C4-2B (cell line): Measurements from ENCODE around the gene ISLR2.

ENCODE experiments used
- CTCF ChIP-seq: fragments of 450-650 bp; conservative IDR thresholded peaks from 2 replicates; pipeline ENCODE4 v1.5.1; 2017; ENCODE audit warnings: mild to moderate bottlenecking
- ZFX ChIP-seq: fragments of 450-650 bp; IDR thresholded peaks from 2 replicates; pipeline ENCODE4 v1.6.1; 2017

- no peak for TF ChIP-seq CTCF
- TF ChIP-seq ZFX = no peak
Observed at GRCh38 chr15:74124196-74124595, 6.2 kb upstream of the ISLR2 start.
